PC-9 (cell line): ENCODE results near the gene SPG11. TPM values are rescaled to one million over a fixed set of nuclear protein-coding genes. Genes with fewer than 3 reads are reported as not detected.

ENCODE experiments used
- BruUV-seq: library from RNA; stranded (reverse); fragments of 400-500 nt; replicated peaks from 2 replicates; lab custom pipeline; 2021; lab: Mats Ljungman, UMichigan
- CTCF ChIA-PET: fragments of 300-600 bp; sonication (Branson Sonifier 250); formaldehyde crosslinking; loops from one replicate; lab custom pipeline; 2022; ENCODE audit warnings: antibody characterized with exemption; lab: Charles Lee
- POLR2A ChIA-PET: fragments of 300-600 bp; sonication (Branson Sonifier 250); formaldehyde crosslinking; loops from one replicate; lab custom pipeline; 2022; ENCODE audit warnings: antibody characterized with exemption; ENCODE audit not compliant: unreplicated experiment; lab: Charles Lee
- DNase-seq, 2 experiments: peaks; one replicate each; pipeline versions ENCODE4 v3.0.0 to v3.0.0-alpha.2; 2015 to 2022; ENCODE audit warnings: mixed read lengths in 1 of 2
- H2AFZ ChIP-seq: fragments of 200-600 bp; sonication (generic); 2 replicates; pipeline ENCODE4 v1.8.1; 2017; ENCODE audit warnings: antibody characterized with exemption
- H3F3A ChIP-seq: fragments of 200-600 bp; sonication (generic); 2 replicates; pipeline ENCODE4 v1.8.1; 2017; ENCODE audit warnings: antibody characterized with exemption, mild to moderate bottlenecking, low read depth; ENCODE audit not compliant: insufficient read depth
- H3K27ac ChIP-seq: fragments of 200-600 bp; sonication (generic); 2 replicates; pipeline ENCODE4 v1.6.1; 2016; ENCODE audit warnings: mixed run types
- H3K27me3 ChIP-seq: fragments of 200-600 bp; sonication (generic); 2 replicates; pipeline ENCODE4 v1.6.1; 2016; ENCODE audit warnings: low read depth, mixed run types; ENCODE audit not compliant: insufficient read depth
- H3K36me3 ChIP-seq: fragments of 200-600 bp; sonication (generic); 2 replicates; pipeline ENCODE4 v1.6.1; 2016; ENCODE audit warnings: low read depth, mixed run types
- H3K4me1 ChIP-seq: fragments of 200-600 bp; sonication (generic); replicated peaks from 2 replicates; pipeline ENCODE4 v1.6.1; 2016; ENCODE audit warnings: mixed run types; ENCODE audit not compliant: insufficient read depth
- H3K4me2 ChIP-seq: fragments of 200-600 bp; sonication (generic); 2 replicates; pipeline ENCODE4 v1.6.1; 2017; ENCODE audit warnings: mixed run types
- H3K4me3 ChIP-seq: fragments of 200-600 bp; sonication (generic); 2 replicates; pipeline ENCODE4 v1.6.1; 2016; ENCODE audit warnings: mixed run types
- H3K79me2 ChIP-seq: fragments of 200-600 bp; sonication (generic); 2 replicates; pipeline ENCODE4 v1.6.1; 2017; ENCODE audit warnings: low read depth, mixed run types
- H3K9me2 ChIP-seq: fragments of 200-600 bp; sonication (generic); 2 replicates; pipeline ENCODE4 v1.8.1; 2017; ENCODE audit warnings: mild to moderate bottlenecking; ENCODE audit not compliant: insufficient read depth
- H3K9me3 ChIP-seq: fragments of 200-600 bp; sonication (generic); 2 replicates; pipeline ENCODE4 v1.8.1; 2016; ENCODE audit warnings: low read depth; ENCODE audit not compliant: insufficient read depth
- H4K20me1 ChIP-seq: fragments of 200-600 bp; sonication (generic); 2 replicates; pipeline ENCODE4 v1.8.1; 2017; ENCODE audit not compliant: insufficient read depth
- EZH2 ChIP-seq: fragments of 200-600 bp; sonication (generic); IDR thresholded peaks from 2 replicates; pipeline ENCODE4 v1.8.0; 2017; ENCODE audit warnings: antibody characterized with exemption, low read depth
- intact Hi-C: fragments of 100-400 bp; cut with micrococcal nuclease; formaldehyde crosslinking; loops from one replicate; pipeline ENCODE4 v1.10.0; 2022; ENCODE audit not compliant: unreplicated experiment
- total RNA-seq: library from RNA; stranded (reverse); gene quantifications from 2 replicates; pipeline ENCODE4 v1.2.3, GENCODE V29; 2021
- TF ChIP-seq, protein P1 (sequence below): fragments of 200-600 bp; sonication (generic); conservative IDR thresholded peaks from 2 replicates; pipeline ENCODE4 v1.6.1; 2017; ENCODE audit warnings: mixed run types, antibody characterized with exemption, mild to moderate bottlenecking, moderate library complexity

The SPG11 gene
- total RNA-seq, 1 experiment from 2014 or later = 64.2 TPM

- CTCF ChIA-PET = interaction anchor here (0.6 to 1.1 kb wide), 2 partner anchors 47 to 668 kb away, joined by 3 to 9 read pairs; no protein-coding TSS in a partner anchor
These were observed 127.0 kb downstream of the SPG11 start for GRCh38 chr15:44536302-44536961.

DNA sequence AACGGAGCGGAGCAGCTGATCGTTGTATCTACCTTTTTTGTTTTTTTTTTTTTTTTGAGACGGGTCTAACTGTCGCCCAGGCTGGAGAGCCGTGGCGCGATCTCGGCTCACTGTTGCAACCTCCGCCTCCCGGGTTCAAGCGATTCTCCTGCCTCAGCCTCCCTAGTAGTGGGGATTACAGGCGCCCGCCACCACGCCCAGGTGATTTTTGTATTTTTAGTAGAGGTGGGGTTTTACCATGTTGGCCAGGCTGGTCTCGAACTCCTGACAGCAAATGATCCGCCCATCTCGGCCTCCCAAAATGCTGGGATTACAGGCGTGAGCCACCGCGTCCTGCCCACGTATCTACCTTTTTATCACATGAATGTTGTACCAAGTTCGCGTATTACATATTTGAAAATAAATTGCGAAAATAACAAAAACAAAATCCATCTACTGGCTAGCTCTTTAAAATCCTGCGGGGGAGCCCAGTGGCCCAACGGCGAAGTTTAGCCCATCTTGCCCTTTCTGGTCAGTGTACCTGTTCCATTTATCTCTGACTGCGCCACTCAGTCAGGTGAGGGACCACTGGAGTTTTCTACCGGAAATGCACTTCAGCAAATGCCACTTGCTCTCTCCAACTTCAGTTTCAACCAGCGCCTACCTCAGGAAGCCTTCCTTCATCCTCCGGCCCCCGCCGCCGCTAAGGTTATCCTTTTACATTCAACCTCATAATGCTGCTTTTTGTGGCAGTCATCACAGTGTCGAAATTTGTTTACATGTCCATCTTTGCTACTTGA is 127.8 kb downstream of the SPG11 start:
- Histone ChIP-seq H3K36me3 (peaks cover 10% of the 10 kb centered on the region), H3K9me3 (no peaks in the 10 kb centered on the region), H3F3A (peaks cover 12% of the 10 kb centered on the region; the same call in 1 of the 2 replicates), H3K4me3 (peak overlapping the region; percentile 90), H4K20me1 (peaks cover 14% of the 10 kb centered on the region), H3K27me3 (no peaks in the 10 kb centered on the region), H3K9me2 (no peaks in the 10 kb centered on the region), H3K4me2 (peak overlapping the region; percentile 94), H2AFZ (peak overlapping the region; percentile 89), H3K4me1 (peaks cover 13% of the 10 kb centered on the region), H3K79me2 (peaks cover 55% of the 10 kb centered on the region), H3K27ac (peak overlapping the region; percentile 90)
- TF ChIP-seq, protein P1, sequence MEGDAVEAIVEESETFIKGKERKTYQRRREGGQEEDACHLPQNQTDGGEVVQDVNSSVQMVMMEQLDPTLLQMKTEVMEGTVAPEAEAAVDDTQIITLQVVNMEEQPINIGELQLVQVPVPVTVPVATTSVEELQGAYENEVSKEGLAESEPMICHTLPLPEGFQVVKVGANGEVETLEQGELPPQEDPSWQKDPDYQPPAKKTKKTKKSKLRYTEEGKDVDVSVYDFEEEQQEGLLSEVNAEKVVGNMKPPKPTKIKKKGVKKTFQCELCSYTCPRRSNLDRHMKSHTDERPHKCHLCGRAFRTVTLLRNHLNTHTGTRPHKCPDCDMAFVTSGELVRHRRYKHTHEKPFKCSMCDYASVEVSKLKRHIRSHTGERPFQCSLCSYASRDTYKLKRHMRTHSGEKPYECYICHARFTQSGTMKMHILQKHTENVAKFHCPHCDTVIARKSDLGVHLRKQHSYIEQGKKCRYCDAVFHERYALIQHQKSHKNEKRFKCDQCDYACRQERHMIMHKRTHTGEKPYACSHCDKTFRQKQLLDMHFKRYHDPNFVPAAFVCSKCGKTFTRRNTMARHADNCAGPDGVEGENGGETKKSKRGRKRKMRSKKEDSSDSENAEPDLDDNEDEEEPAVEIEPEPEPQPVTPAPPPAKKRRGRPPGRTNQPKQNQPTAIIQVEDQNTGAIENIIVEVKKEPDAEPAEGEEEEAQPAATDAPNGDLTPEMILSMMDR = no peak
- no peak for TF ChIP-seq EZH2
- ChIA-PET CTCF (no interaction called here), POLR2A (no interaction called here)
- DNase-seq = peak in 1 of 2 experiments; percentile 22
- intact Hi-C loops = no loop called here
- TSS peak; percentile 81 for BruUV-seq

More at GRCh38 chr15:44536302-44536961, 127.0 kb downstream of the SPG11 start:
- BruUV-seq = no TSS peak
- intact Hi-C loops = no loop called here
- no peaks in the 10 kb centered on the region for H3K9me3 ChIP-seq
- H3K27ac ChIP-seq = peak overlapping the region; percentile 90
- no peaks in the 10 kb centered on the region for H3K27me3 ChIP-seq
- no peaks in the 10 kb centered on the region for H3K9me2 ChIP-seq
- H3K4me3 ChIP-seq = peak overlapping the region; percentile 90
- H3K79me2 ChIP-seq = peaks cover 62% of the 10 kb centered on the region
- POLR2A ChIA-PET = interaction anchor here (0.5 to 0.9 kb wide), 6 partner anchors 8 to 1040 kb away, joined by 4 to 10 read pairs (median 5); partner anchors contain the start of genes CTDSPL2 and TRIM69
- peaks cover 21% of the 10 kb centered on the region for H3K4me1 ChIP-seq
- H3F3A ChIP-seq = peaks cover 12% of the 10 kb centered on the region; the same call in 1 of the 2 replicates
- peak; percentile 76 to 86 for DNase-seq
- H3K4me2 ChIP-seq = peak overlapping the region; percentile 94
- H4K20me1 ChIP-seq = peaks cover 18% of the 10 kb centered on the region
- peaks cover 13% of the 10 kb centered on the region for H3K36me3 ChIP-seq
- TF ChIP-seq, protein P1 = no peak; the same call in 1 of the 2 replicates
- TF ChIP-seq EZH2 = no peak
- peak overlapping the region; percentile 89 for H2AFZ ChIP-seq

DNA sequence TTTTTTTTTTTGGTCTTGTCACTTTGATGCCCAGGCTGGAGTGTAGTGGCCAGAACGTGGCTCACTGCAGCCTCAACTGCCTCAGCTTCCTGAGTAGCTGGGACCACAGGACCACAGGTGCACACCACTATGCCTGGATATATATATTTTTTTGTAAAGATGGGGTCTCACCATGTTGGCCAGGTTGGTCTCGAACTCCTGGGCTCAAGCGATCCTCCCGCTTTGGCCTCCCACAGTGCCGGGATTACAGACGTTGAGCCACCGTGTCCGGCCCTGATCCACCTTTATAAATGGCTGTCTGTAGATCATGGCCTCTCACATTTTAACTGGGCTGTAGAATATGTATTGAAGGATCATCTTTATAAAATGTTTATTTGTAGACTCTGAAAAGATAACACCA is 128.4 kb downstream of the SPG11 start:
- intact Hi-C loops = no loop called here
- Histone ChIP-seq H3K27ac (no peak overlapping the region), H3K4me2 (peak overlapping the region; percentile 94), H3K4me1 (peaks cover 11% of the 10 kb centered on the region), H3K9me3 (no peaks in the 10 kb centered on the region), H3K79me2 (peaks cover 49% of the 10 kb centered on the region), H3K27me3 (no peaks in the 10 kb centered on the region), H2AFZ (no peak overlapping the region), H3K4me3 (peak overlapping the region; percentile 90; the same call in 1 of the 2 replicates), H3K9me2 (no peaks in the 10 kb centered on the region), H3K36me3 (peaks cover 7% of the 10 kb centered on the region; the same call in 1 of the 2 replicates), H4K20me1 (peaks cover 10% of the 10 kb centered on the region), H3F3A (peaks cover 12% of the 10 kb centered on the region; the same call in 1 of the 2 replicates)
- no TSS peak for BruUV-seq
- TF ChIP-seq, protein P1 = no peak
- TF ChIP-seq EZH2 = no peak
- no peak for DNase-seq
- CTCF ChIA-PET = no interaction called here
- POLR2A ChIA-PET = no interaction called here
